ENCODE results near the gene WDR75. TPM values are rescaled to one million over a fixed set of nuclear protein-coding genes. Genes with fewer than 3 reads are reported as not detected.

The WDR75 gene
- total RNA-seq, 1 donor from 2014 or later, result 5.3 TPM

DNA sequence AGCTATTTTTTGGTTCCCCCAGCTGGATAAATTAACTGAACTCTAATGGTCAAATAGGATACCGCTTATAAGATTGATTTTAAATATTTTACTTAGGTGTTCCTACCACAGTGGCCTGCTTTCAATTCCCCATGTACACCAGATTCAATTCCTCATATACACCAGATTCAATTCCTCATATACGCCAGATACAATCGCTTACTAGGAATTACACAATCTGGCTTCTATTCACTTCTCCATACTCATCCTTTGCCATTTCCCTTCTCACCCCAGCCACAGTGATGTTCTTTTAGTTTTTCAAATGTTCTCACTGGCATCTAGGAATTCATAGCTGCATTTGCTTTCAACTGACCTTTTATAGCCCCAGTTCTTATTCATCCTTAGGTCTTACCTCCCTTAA is 72.8 kb downstream of the WDR75 start:
- Histone ChIP-seq H3K36me3 (no peaks in the 10 kb centered on the region), H3K27ac (peak overlapping the region in 1 of 2 donors; percentile 41), H3K27me3 (no peaks in the 10 kb centered on the region), H3K4me3 (no peak overlapping the region), H3K9me3 (peaks cover 0 to 6% of the 10 kb centered on the region in 2 donors), H3K4me1 (peaks cover 2 to 8% of the 10 kb centered on the region in 2 donors)
- no peak for DNase-seq (ENCODE audit: low spot score in 2 of 2)
- intact Hi-C loops (cut with DNase I), result no loop called here
- TF ChIP-seq, protein P1, sequence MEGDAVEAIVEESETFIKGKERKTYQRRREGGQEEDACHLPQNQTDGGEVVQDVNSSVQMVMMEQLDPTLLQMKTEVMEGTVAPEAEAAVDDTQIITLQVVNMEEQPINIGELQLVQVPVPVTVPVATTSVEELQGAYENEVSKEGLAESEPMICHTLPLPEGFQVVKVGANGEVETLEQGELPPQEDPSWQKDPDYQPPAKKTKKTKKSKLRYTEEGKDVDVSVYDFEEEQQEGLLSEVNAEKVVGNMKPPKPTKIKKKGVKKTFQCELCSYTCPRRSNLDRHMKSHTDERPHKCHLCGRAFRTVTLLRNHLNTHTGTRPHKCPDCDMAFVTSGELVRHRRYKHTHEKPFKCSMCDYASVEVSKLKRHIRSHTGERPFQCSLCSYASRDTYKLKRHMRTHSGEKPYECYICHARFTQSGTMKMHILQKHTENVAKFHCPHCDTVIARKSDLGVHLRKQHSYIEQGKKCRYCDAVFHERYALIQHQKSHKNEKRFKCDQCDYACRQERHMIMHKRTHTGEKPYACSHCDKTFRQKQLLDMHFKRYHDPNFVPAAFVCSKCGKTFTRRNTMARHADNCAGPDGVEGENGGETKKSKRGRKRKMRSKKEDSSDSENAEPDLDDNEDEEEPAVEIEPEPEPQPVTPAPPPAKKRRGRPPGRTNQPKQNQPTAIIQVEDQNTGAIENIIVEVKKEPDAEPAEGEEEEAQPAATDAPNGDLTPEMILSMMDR (IDR thresholded peaks at IDR 0.05), result no peak

DNA sequence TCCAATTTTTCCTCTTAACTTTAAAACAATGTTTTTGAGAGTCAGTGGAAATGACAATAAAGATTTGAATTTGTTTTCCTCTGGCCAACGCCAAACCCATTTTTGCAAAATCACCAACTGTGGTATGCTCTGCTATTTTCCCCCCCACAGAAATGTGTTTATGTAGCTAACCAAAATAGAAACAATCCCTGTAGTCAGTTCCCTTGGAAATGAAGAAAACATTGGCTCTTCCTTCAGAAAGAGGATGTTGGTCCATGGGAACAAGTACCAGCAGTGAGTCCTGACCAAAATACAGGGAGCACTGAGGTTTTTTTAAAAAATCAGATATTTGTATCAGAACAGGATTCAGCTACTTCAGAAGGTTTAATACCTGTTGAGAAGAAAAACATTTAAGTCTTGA is 74.0 kb downstream of the WDR75 start:
- Histone ChIP-seq H3K27ac (peak overlapping the region; percentile 6 to 38), H3K9me3 (no peaks in the 10 kb centered on the region), H3K4me3 (no peak overlapping the region), H3K27me3 (no peaks in the 10 kb centered on the region), H3K4me1 (peaks cover 2 to 8% of the 10 kb centered on the region in 2 donors), H3K36me3 (no peaks in the 10 kb centered on the region)
- TF ChIP-seq, protein P1 (IDR thresholded peaks at IDR 0.05), result no peak
- intact Hi-C loops (cut with DNase I), result no loop called here
- no peak for DNase-seq (ENCODE audit: low spot score in 2 of 2)

DNA sequence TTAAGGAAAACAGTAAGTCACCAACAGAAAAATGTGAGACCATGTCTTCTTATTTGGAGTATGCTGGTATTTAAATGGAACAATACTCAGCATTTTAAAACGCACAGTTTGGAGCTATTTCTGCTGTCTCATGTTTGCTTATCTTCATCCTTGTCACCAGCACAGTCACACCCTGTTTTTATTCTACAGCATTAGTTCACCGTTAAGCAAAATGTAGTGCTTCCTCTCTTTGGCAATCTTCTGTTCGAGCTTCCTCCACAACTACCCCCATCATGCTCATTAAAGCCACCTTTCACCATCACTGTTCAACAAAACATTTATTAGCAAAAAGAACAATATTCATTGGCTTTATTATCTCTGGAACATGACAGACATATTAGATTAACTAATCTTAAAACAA is 75.3 kb downstream of the WDR75 start:
- peak overlapping the region in 1 of 2 donors; percentile 38 for H3K27ac ChIP-seq
- no peak overlapping the region for H3K4me3 ChIP-seq
- DNase-seq (ENCODE audit: low spot score in 2 of 2), result no peak
- H3K27me3 ChIP-seq, result no peaks in the 10 kb centered on the region
- intact Hi-C loops (cut with DNase I), result no loop called here
- peaks cover 2 to 7% of the 10 kb centered on the region in 2 donors for H3K4me1 ChIP-seq
- H3K36me3 ChIP-seq, result no peaks in the 10 kb centered on the region
- TF ChIP-seq, protein P1 (IDR thresholded peaks at IDR 0.05), result no peak
- no peaks in the 10 kb centered on the region for H3K9me3 ChIP-seq

DNA sequence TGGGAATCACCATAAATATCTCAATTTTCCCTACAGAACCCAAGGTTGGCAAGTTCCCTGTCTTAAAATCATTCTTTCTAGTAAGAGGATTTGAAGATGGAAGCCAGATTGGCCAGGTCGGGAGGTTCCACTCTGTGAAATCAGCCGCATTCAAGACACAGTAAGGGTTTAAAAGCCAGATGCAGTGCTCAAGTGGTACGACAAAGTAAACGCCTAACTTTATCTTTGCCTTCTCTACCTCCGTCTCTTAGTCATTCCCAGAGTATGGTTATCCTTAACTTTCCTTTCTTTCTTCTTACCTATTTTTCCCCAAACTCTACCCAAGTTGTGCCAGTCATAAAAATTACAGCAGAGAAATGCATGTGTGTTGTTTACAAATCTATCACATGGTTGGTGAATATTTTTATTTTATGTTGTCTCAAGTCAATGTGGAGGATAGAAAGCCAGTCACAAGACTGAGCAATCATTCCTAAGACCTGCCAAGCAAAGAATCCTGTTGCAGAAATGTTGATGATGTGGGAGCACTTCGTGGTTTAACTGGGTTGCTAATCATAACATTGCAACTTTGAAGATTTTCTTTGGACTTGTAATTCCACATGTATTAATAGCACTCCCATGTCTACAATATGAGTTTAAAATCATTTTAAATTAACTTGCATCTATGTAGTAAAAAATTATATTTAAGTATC is 76.7 kb downstream of the WDR75 start:
- Histone ChIP-seq H3K4me1 (peaks cover 2 to 18% of the 10 kb centered on the region in 2 donors), H3K9me3 (no peaks in the 10 kb centered on the region), H3K36me3 (no peaks in the 10 kb centered on the region), H3K27me3 (no peaks in the 10 kb centered on the region), H3K27ac (no peak overlapping the region), H3K4me3 (no peak overlapping the region)
- intact Hi-C loops (cut with DNase I), result no loop called here
- no peak for DNase-seq (ENCODE audit: low spot score in 2 of 2)
- TF ChIP-seq, protein P1 (IDR thresholded peaks at IDR 0.05), result no peak

- H3K27ac ChIP-seq, result no peak overlapping the region
- no peak for DNase-seq (ENCODE audit: low spot score in 2 of 2)
- TF ChIP-seq, protein P1 (IDR thresholded peaks at IDR 0.05), result no peak
- no peaks in the 10 kb centered on the region for H3K36me3 ChIP-seq
- H3K4me3 ChIP-seq, result no peak overlapping the region
- peaks cover 2 to 24% of the 10 kb centered on the region in 2 donors for H3K4me1 ChIP-seq
- no peaks in the 10 kb centered on the region for H3K27me3 ChIP-seq
- H3K9me3 ChIP-seq, result no peaks in the 10 kb centered on the region
- intact Hi-C loops (cut with DNase I), result no loop called here
Observed at GRCh38 chr2:189519631-189520387, 78.5 kb downstream of the WDR75 start.

Measured in ascending aorta (tissue), 2 donors.